Suprapubic skin (tissue), 4 donors: ENCODE data around the gene GMPR. TPM values are rescaled to one million over a fixed set of nuclear protein-coding genes. Genes with fewer than 3 reads are reported as not detected.

Source experiments
- DNase-seq, 2 donors: peaks; one replicate each; pipeline ENCODE4 v3.0.0-alpha.2; 2019; ENCODE audit warnings: low spot score in 2 of 2
- H3K27ac ChIP-seq: fragments of 200-600 bp; sonication (generic); one replicate; pipeline ENCODE4 v1.5.1; 2019
- H3K27me3 ChIP-seq: fragments of 200-600 bp; sonication (generic); one replicate; pipeline ENCODE4 v1.5.1; 2019
- H3K36me3 ChIP-seq: fragments of 200-600 bp; sonication (generic); one replicate; pipeline ENCODE4 v1.5.1; 2019
- H3K4me1 ChIP-seq: fragments of 200-600 bp; sonication (generic); one replicate; pipeline ENCODE4 v1.5.1; 2019
- H3K4me3 ChIP-seq: fragments of 200-600 bp; sonication (generic); one replicate; pipeline ENCODE4 v1.5.1; 2019; ENCODE audit warnings: mild to moderate bottlenecking
- H3K9me3 ChIP-seq: fragments of 200-600 bp; sonication (generic); one replicate; pipeline ENCODE4 v1.5.1; 2019
- EP300 ChIP-seq: sonication (generic); formaldehyde crosslinking; IDR thresholded peaks from one replicate; pipeline ENCODE4 v1.6.1; 2017; ENCODE audit warnings: antibody characterized with exemption
- POLR2A ChIP-seq, 2 donors: fragments of 450-650 bp; IDR thresholded peaks; one replicate each; pipeline ENCODE4 v1.6.1; 2017; ENCODE audit warnings: antibody characterized with exemption in 2 of 2, mild to moderate bottlenecking in 2 of 2, moderate library complexity in 2 of 2
- POLR2AphosphoS5 ChIP-seq, 3 donors: sonication (generic); formaldehyde crosslinking; IDR thresholded peaks; one replicate each; pipeline ENCODE4 v1.6.1; 2017; ENCODE audit warnings: antibody characterized with exemption in 3 of 3
- WGBS: methylation state at CpG from one replicate; pipeline ENCODE4 v1.1.5; 2018; 5-methylcytosine and 5-hydroxymethylcytosine counted together
- total RNA-seq, 4 donors: library from RNA; depleted of rRNA; stranded (reverse); fragments of >200 nt; gene quantifications; one replicate each; pipeline ENCODE4 v1.1.0, GENCODE V29; 2016
- TF ChIP-seq, protein P1 (sequence below), 2 donors: fragments of 200-600 bp in 1 of 2; fragments of 450-650 bp in 1 of 2; sonication (generic) in 1 of 2; IDR thresholded peaks; one replicate each; pipeline ENCODE4 v1.5.1; 2016 to 2019; ENCODE audit warnings: antibody characterized with exemption in 2 of 2, mild to moderate bottlenecking in 1 of 2, moderate library complexity in 1 of 2

GMPR gene
- total RNA-seq, 4 donors from 2014 or later: 4.9 to 16.4 (median 12.9) TPM

DNA sequence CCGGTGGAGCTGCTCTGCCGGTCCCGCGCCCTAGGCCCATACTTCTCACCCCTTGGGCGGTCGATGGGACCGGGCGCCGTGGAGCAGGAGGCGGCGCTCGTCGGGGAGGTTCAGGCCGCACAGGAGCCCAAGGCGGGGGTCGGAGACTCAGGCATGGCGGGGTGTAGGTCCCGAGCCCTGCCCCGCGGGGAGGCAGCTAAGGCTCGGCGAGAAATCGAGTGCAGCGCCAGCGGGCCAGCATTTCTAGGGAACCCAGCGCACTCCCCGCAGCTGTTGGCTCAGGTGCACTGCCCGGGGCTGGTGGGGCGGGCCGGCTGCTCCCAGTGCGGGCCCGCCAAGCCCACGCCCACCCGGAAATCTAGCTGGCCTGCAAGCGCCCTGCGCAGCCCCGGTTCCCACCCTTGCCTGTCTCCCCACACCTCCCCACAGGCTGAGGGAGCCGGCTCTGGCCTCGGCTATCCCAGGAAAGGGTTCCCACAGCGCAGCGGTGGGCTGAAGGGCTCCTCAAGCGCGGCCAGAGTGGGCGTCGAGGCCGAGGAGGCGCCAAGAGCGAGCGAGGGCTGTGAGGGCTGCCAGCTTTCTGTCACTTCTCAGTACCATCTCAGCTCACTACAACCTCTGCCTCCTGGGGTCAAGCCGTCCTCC is 40.2 kb upstream of the GMPR start:
- Histone ChIP-seq H3K36me3 (no peaks in the 10 kb centered on the region), H3K4me1 (peaks cover 15% of the 10 kb centered on the region), H3K27me3 (no peaks in the 10 kb centered on the region), H3K27ac (no peak overlapping the region), H3K9me3 (no peaks in the 10 kb centered on the region), H3K4me3 (no peak overlapping the region)
- no peak for DNase-seq
- TF ChIP-seq POLR2AphosphoS5 (IDR thresholded peaks at IDR 0.05) (no peak), POLR2A (IDR thresholded peaks at IDR 0.05) (no peak), EP300 (no peak)
- TF ChIP-seq, protein P1, sequence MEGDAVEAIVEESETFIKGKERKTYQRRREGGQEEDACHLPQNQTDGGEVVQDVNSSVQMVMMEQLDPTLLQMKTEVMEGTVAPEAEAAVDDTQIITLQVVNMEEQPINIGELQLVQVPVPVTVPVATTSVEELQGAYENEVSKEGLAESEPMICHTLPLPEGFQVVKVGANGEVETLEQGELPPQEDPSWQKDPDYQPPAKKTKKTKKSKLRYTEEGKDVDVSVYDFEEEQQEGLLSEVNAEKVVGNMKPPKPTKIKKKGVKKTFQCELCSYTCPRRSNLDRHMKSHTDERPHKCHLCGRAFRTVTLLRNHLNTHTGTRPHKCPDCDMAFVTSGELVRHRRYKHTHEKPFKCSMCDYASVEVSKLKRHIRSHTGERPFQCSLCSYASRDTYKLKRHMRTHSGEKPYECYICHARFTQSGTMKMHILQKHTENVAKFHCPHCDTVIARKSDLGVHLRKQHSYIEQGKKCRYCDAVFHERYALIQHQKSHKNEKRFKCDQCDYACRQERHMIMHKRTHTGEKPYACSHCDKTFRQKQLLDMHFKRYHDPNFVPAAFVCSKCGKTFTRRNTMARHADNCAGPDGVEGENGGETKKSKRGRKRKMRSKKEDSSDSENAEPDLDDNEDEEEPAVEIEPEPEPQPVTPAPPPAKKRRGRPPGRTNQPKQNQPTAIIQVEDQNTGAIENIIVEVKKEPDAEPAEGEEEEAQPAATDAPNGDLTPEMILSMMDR (IDR thresholded peaks at IDR 0.05): no peak
- 80% methylated on average over 9 of the region's 50 CpGs for WGBS

DNA sequence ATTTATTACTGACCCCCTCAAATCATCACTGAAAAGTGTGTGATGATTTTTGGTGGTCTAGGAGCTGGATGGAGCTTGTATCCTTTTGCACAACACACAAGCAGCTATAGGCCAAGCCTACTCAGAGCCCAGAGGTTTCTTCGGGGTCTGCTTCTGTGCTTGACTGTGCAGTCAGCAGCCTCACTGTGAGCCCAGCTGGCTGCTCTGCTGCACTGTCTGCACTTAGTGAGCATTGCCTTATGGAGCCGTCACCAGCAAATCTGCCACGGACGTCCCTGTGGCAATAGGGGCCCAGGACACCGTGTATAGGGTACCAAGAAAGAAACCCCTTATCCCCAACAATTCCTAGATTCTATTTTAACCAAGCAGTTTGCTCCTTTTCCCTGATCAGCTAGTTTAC is 38.6 kb upstream of the GMPR start:
- no peak for DNase-seq
- H3K4me3 ChIP-seq: peak overlapping the region; percentile 22
- no peaks in the 10 kb centered on the region for H3K27me3 ChIP-seq
- H3K27ac ChIP-seq: no peak overlapping the region
- no peaks in the 10 kb centered on the region for H3K9me3 ChIP-seq
- TF ChIP-seq POLR2A (IDR thresholded peaks at IDR 0.05) (no peak), POLR2AphosphoS5 (IDR thresholded peaks at IDR 0.05) (no peak), EP300 (no peak)
- TF ChIP-seq, protein P1 (IDR thresholded peaks at IDR 0.05): no peak
- peaks cover 15% of the 10 kb centered on the region for H3K4me1 ChIP-seq
- H3K36me3 ChIP-seq: no peaks in the 10 kb centered on the region
- WGBS: 47% methylated on average over 5 of the region's 5 CpGs

DNA sequence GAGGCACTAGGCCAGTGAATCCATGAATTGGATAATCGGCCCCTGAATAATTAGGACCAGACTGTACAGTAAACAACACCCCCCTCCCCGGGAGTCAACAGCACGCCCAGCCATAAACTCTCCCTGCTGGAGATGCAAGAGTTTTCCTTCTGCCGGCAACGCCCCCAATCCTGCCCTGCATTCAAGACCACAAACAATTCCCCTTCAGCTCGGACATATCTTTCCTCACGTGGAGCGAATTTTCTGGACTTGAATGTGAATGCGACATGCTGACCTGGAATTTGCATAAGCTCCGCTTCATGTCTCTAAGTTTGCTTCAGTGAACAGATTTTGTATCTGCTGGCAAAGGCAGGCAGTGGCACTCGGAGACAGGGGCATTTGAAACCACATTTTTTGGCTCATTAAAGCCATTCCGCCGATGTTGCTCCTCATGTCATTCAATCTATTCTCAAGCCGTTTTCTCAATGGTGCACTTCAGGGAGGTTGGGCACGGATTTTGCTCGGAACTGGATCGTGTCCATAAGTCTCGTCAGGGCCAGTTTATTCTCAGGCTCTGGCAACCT is 38.0 kb upstream of the GMPR start:
- 37% methylated on average over 18 of the region's 18 CpGs for WGBS
- no peaks in the 10 kb centered on the region for H3K27me3 ChIP-seq
- DNase-seq: no peak
- H3K4me3 ChIP-seq: peak overlapping the region; percentile 22
- H3K4me1 ChIP-seq: peaks cover 18% of the 10 kb centered on the region
- H3K9me3 ChIP-seq: no peaks in the 10 kb centered on the region
- no peaks in the 10 kb centered on the region for H3K36me3 ChIP-seq
- H3K27ac ChIP-seq: peak overlapping the region; percentile 24
- no peak for TF ChIP-seq POLR2AphosphoS5 (IDR thresholded peaks at IDR 0.05)
- TF ChIP-seq, protein P1 (IDR thresholded peaks at IDR 0.05): no peak
- TF ChIP-seq POLR2A (IDR thresholded peaks at IDR 0.05): no peak
- TF ChIP-seq EP300: no peak

DNA sequence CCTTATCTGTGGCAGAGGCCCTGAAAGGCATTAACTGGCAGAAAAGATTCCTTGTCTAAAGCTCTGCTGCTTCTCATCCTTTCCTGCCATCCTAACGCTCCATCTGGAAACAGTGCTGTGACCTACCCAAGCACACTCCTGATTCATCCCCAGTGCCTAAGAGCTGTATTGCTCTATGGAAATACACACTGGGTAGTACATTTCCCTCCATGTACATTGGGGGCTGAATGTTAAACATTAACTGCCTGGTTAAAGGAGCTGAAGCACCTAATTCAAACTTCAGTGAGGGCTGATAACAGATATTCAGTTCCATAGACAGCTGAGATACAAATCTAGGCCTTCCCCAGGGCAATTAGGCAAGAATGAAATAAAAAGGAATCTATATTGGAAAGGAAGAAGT is 36.7 kb upstream of the GMPR start:
- DNase-seq: no peak
- Histone ChIP-seq H3K27ac (no peak overlapping the region), H3K4me1 (peaks cover 29% of the 10 kb centered on the region), H3K9me3 (no peaks in the 10 kb centered on the region), H3K27me3 (no peaks in the 10 kb centered on the region), H3K36me3 (no peaks in the 10 kb centered on the region), H3K4me3 (no peak overlapping the region)
- WGBS: 93% methylated on average over 1 of the region's 1 CpG
- TF ChIP-seq POLR2A (IDR thresholded peaks at IDR 0.05): no peak

DNA sequence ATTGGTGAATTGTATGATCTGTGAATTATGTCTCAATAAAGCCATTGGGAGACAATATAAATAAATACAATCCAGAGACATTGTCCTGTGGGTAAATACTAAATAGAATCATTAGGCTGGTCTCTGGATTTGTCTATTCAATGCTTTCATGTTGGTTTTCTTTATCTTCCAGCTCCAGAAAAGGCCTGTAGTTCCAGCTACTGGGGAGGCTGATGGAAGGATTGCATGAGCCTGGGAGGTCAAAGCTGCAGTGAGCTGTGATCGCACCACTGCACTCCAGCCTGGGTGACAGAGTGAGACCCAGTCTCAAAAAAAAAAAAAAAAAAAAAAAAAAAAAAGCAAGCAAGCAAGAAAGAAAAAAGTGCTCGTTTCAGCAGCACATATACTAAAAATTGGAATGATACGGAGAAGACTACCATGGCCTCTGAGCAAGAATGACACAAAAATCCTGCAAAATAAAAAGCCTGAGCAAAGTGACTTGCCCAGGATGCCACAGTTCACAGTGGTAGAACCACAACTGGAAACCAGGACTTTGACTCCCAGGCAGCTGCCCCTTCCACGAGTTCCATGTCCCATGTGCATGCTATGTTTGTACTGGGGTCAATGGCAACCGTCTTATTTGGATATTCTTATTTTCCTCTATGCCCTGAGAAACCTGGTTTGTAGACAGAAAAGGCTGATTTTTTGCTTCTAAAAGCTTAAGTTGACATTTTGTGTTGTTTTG is 33.6 kb upstream of the GMPR start:
- DNase-seq: no peak
- Histone ChIP-seq H3K36me3 (no peaks in the 10 kb centered on the region), H3K4me3 (no peak overlapping the region), H3K27me3 (peaks cover 3% of the 10 kb centered on the region), H3K27ac (peak overlapping the region; percentile 49), H3K4me1 (peaks cover 25% of the 10 kb centered on the region), H3K9me3 (no peaks in the 10 kb centered on the region)
- 71% methylated on average over 5 of the region's 5 CpGs for WGBS
- TF ChIP-seq, protein P1 (IDR thresholded peaks at IDR 0.05): no peak
- TF ChIP-seq POLR2A (IDR thresholded peaks at IDR 0.05): no peak
- TF ChIP-seq POLR2AphosphoS5 (IDR thresholded peaks at IDR 0.05): no peak
- no peak for TF ChIP-seq EP300
